MM.1S (cell line): ENCODE measurements around the gene TYR.

ENCODE experiments used
- DNase-seq: peaks from one replicate; pipeline ENCODE4 v3.0.0-alpha.2; 2015
- H2AFZ ChIP-seq: fragments of 300-600 bp; sonication (generic); 2 replicates; pipeline ENCODE4 v1.6.0; 2016; ENCODE audit warnings: antibody characterized with exemption, low read length
- H3F3A ChIP-seq: fragments of 300-600 bp; sonication (generic); 2 replicates; pipeline ENCODE4 v1.6.1; 2016; ENCODE audit warnings: mild to moderate bottlenecking, antibody characterized with exemption, low read length, moderate library complexity, mixed read lengths; ENCODE audit not compliant: insufficient read depth
- H3K27ac ChIP-seq: fragments of 300-600 bp; sonication (generic); 2 replicates; pipeline ENCODE4 v1.5.1; 2016; ENCODE audit warnings: mild to moderate bottlenecking, low read length
- H3K27me3 ChIP-seq: fragments of 300-600 bp; sonication (generic); replicated peaks from 2 replicates; pipeline ENCODE4 v1.6.0; 2016; ENCODE audit warnings: low read length; ENCODE audit not compliant: insufficient read depth
- H3K36me3 ChIP-seq: fragments of 300-600 bp; sonication (generic); replicated peaks from 2 replicates; pipeline ENCODE4 v1.6.1; 2016; ENCODE audit warnings: mild to moderate bottlenecking, low read length, mixed read lengths; ENCODE audit not compliant: insufficient read depth
- H3K4me1 ChIP-seq: fragments of 300-600 bp; sonication (generic); 2 replicates; pipeline ENCODE4 v1.6.1; 2016; ENCODE audit warnings: low read length, mixed read lengths
- H3K4me2 ChIP-seq: fragments of 300-600 bp; sonication (generic); 2 replicates; pipeline ENCODE4 v1.6.0; 2016; ENCODE audit warnings: low read depth, low read length
- H3K4me3 ChIP-seq: fragments of 300-600 bp; sonication (generic); 2 replicates; pipeline ENCODE4 v1.5.1; 2016; ENCODE audit warnings: low read length, mixed read lengths
- H3K79me2 ChIP-seq: fragments of 300-600 bp; sonication (generic); 2 replicates; pipeline ENCODE4 v1.6.1; 2016; ENCODE audit warnings: mixed run types, low read length, mixed read lengths
- H3K9ac ChIP-seq: fragments of 300-600 bp; sonication (generic); 2 replicates; pipeline ENCODE4 v1.6.1; 2016; ENCODE audit warnings: low read length, mixed read lengths
- H3K9me2 ChIP-seq: fragments of 300-600 bp; sonication (generic); replicated peaks from 2 replicates; pipeline ENCODE4 v1.6.1; 2016; ENCODE audit warnings: mild to moderate bottlenecking, low read length, mixed read lengths; ENCODE audit not compliant: insufficient read depth
- H3K9me3 ChIP-seq: fragments of 300-600 bp; sonication (generic); replicated peaks from 2 replicates; pipeline ENCODE4 v1.6.1; 2016; ENCODE audit warnings: mild to moderate bottlenecking, low read length, mixed read lengths; ENCODE audit not compliant: insufficient read depth
- H4K20me1 ChIP-seq: fragments of 300-600 bp; sonication (generic); 2 replicates; pipeline ENCODE4 v1.6.1; 2016; ENCODE audit warnings: mild to moderate bottlenecking, low read length, moderate library complexity, mixed read lengths; ENCODE audit not compliant: insufficient read depth
- CTCF ChIP-seq: fragments of 300-600 bp; sonication (generic); IDR thresholded peaks from 2 replicates; pipeline ENCODE4 v1.5.1; 2016; ENCODE audit warnings: antibody characterized with exemption, low read length, mixed read lengths
- EZH2 ChIP-seq: fragments of 300-600 bp; sonication (generic); optimal IDR thresholded peaks from 2 replicates; pipeline ENCODE3; 2017; ENCODE audit warnings: low read depth, mild to moderate bottlenecking, antibody characterized with exemption, low read length, mixed read lengths
- EZH2phosphoT487 ChIP-seq: fragments of 300-600 bp; sonication (generic); IDR thresholded peaks from 2 replicates; pipeline ENCODE4 v1.6.1; 2018; ENCODE audit warnings: antibody characterized with exemption, low read length

TYR gene

GRCh38 chr11:89203814-89204213, 26.1 kb downstream of the TYR start:
- H3F3A ChIP-seq = no peaks in the 10 kb centered on the region
- no peaks in the 10 kb centered on the region for H4K20me1 ChIP-seq
- H3K9me3 ChIP-seq = no peaks in the 10 kb centered on the region
- H3K36me3 ChIP-seq = no peaks in the 10 kb centered on the region
- no peaks in the 10 kb centered on the region for H3K4me1 ChIP-seq
- H3K9ac ChIP-seq = no peak overlapping the region
- no peaks in the 10 kb centered on the region for H3K9me2 ChIP-seq
- H3K79me2 ChIP-seq = no peaks in the 10 kb centered on the region
- H3K27me3 ChIP-seq = no peaks in the 10 kb centered on the region
- no peak overlapping the region for H3K27ac ChIP-seq
- no peak overlapping the region for H2AFZ ChIP-seq
- H3K4me3 ChIP-seq = no peak overlapping the region
- no peak overlapping the region for H3K4me2 ChIP-seq
- TF ChIP-seq EZH2phosphoT487 (no peak), EZH2 (no peak), CTCF (no peak)
- DNase-seq = no peak

GRCh38 chr11:89205378-89205777, 27.7 kb downstream of the TYR start:
- H3F3A ChIP-seq = no peaks in the 10 kb centered on the region
- H3K9me3 ChIP-seq = no peaks in the 10 kb centered on the region
- no peak for DNase-seq
- H3K4me1 ChIP-seq = no peaks in the 10 kb centered on the region
- no peak overlapping the region for H3K4me3 ChIP-seq
- H3K4me2 ChIP-seq = no peak overlapping the region
- no peaks in the 10 kb centered on the region for H3K36me3 ChIP-seq
- H4K20me1 ChIP-seq = no peaks in the 10 kb centered on the region
- H3K9me2 ChIP-seq = no peaks in the 10 kb centered on the region
- H3K9ac ChIP-seq = no peak overlapping the region
- no peak overlapping the region for H3K27ac ChIP-seq
- no peaks in the 10 kb centered on the region for H3K27me3 ChIP-seq
- no peaks in the 10 kb centered on the region for H3K79me2 ChIP-seq
- TF ChIP-seq EZH2phosphoT487 (no peak), EZH2 (no peak), CTCF (no peak)
- no peak overlapping the region for H2AFZ ChIP-seq

GRCh38 chr11:89220684-89221339, 43.1 kb downstream of the TYR start:
- DNase-seq = no peak
- Histone ChIP-seq H3F3A (no peaks in the 10 kb centered on the region), H3K36me3 (no peaks in the 10 kb centered on the region), H2AFZ (no peak overlapping the region), H3K27ac (no peak overlapping the region), H3K9me2 (no peaks in the 10 kb centered on the region; the same call in 1 of the 2 replicates), H4K20me1 (no peaks in the 10 kb centered on the region), H3K79me2 (no peaks in the 10 kb centered on the region), H3K9me3 (no peaks in the 10 kb centered on the region), H3K4me3 (no peak overlapping the region), H3K27me3 (no peaks in the 10 kb centered on the region), H3K4me2 (no peak overlapping the region), H3K4me1 (no peaks in the 10 kb centered on the region), H3K9ac (no peak overlapping the region)
- TF ChIP-seq CTCF = no peak
- no peak for TF ChIP-seq EZH2phosphoT487
- TF ChIP-seq EZH2 = no peak
